A549 treated with ZK216348 at 1 μM for 4 hours (cell line): ENCODE measurements around the gene SH3D19. TPM values are rescaled to one million over a fixed set of nuclear protein-coding genes. Genes with fewer than 3 reads are reported as not detected.

Source experiments
- total RNA-seq: library from RNA; stranded (reverse); fragments of 200-300 nt; extraction: Qiagen RNA extraction; gene quantifications from 5 replicates; pipeline ENCODE4 v1.2.3, GENCODE V29; 2022; ENCODE audit warnings: low read depth

The SH3D19 gene
- 19.4 to 25.8 TPM (median 24.6 TPM) in 5 replicates for total RNA-seq

GRCh38 chr4:151325111-151325948, at the start of gene SH3D19:
TSS of gene SH3D19 (minus strand) at chr4:151325605. CDS start at chr4:151325352, 253 bp downstream.

GRCh38 chr4:151276787-151277562, 48.4 kb downstream of the SH3D19 start, which contains the start of gene PRSS48:
TSS of gene PRSS48 (plus strand) at chr4:151277161. CDS start at chr4:151277173, 12 bp downstream.

GRCh38 chr4:151099229-151099975, 226.0 kb downstream of the SH3D19 start, which contains the start of gene RPS3A:
TSS of gene RPS3A (plus strand) at chr4:151099628. CDS start at chr4:151099653, 25 bp downstream.

Other genes starting within 250 kb of the SH3D19 start
- gene RPS3A, start 226.0 kb downstream of the SH3D19 start, total RNA-seq, result 1,506 to 2,019 TPM (median 1,641 TPM) in 5 replicates
- not detected in 5 replicates for gene PRSS48, start 48.4 kb downstream of the SH3D19 start, total RNA-seq
- gene FHIP1A, start 83.6 kb upstream of the SH3D19 start, total RNA-seq, result 0.07 to 0.47 TPM (median 0.18 TPM) in 5 replicates